GM19193 (cell line): ENCODE data around the gene PKHD1.

Experiments
- POLR2A ChIP-seq: IDR thresholded peaks from 4 replicates; pipeline ENCODE4 v1.6.1; 2011; ENCODE audit not compliant: insufficient read depth, insufficient read length; ENCODE audit errors: extremely low read depth

PKHD1 gene

DNA sequence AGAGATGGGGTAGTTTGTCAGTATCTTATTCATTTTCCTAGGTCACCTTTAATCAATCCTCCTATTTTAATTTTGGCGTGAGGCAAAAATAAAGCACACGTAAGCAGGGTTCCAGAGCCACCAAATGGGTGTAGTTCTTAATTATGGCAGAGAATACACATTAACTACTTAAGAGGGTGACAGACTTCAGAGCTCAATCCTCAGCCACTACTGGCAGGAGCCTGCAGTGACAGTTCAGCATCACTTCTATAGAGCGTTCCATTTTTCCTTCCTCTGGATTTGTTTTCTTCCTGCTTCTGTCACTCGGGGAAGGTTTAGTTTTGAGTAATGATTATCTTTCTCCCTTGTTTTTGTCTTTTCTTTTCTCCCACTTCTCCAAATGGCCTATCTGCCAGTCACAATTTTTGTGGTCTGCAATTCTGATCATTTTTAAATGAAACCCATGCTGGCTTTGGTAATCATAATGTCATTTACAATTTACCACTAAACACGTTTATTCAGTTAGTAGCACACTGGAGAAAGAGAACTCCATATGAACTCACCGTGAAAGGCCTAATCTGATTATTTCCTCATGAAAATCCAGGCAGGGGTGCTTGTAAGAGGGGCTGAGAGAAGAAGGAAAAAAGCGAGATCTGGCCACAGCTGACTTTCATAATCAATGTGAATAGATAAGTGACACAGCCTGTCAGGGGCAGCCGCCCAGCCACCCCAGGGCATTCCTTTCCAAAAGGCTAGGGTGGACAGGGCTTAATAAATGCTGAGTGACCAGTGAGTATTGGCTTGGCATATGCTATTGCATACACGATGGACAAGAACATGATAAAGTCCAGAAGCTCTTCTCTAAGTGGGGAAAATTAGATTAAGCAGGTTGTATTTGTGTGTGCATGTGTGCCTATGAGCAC, 412.1 kb downstream of the PKHD1 start:
- no peak for TF ChIP-seq POLR2A

GRCh38 chr6:51663525-51663924, 423.9 kb downstream of the PKHD1 start:
- TF ChIP-seq POLR2A: no peak

GRCh38 chr6:51660767-51661166, 426.6 kb downstream of the PKHD1 start:
- TF ChIP-seq POLR2A: no peak

DNA sequence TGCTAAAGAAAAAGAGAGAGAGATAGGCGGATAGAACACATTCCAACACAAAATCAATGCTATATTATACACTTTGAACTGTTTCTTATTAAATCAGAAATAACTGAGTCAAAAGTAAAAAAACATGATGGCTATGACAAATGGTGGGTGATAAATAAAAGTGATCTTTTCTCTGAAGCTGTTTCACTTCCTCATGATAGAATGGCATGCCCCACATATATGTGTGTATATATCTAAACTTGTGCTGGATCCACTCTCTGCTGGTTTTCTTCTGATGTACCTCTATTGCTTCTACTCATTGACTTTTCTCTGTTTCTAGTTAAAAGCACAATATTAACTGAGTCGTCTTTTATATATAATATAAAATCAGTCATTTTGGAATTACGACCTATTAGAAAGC, 429.9 kb downstream of the PKHD1 start:
- no peak for TF ChIP-seq POLR2A

GRCh38 chr6:51655517-51655916, 431.9 kb downstream of the PKHD1 start:
- no peak for TF ChIP-seq POLR2A

DNA sequence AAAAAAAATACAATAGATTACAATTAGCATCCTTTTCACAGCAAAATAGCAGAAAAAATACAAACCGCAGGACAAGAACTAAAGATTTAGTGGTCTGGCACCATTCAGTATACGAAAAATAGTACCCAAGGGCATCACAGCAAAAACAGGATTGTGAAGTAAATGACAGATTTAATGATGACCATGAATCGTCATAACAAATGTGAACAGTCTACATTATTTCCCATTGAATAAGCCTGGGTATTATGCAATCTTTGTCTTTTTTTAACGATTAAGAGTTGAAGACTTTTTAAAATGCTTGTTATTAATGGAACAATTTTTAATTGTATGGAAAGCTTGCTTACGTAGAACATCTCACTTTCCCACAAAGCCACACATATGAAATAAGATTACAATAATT, 432.8 kb downstream of the PKHD1 start:
- no peak for TF ChIP-seq POLR2A

DNA sequence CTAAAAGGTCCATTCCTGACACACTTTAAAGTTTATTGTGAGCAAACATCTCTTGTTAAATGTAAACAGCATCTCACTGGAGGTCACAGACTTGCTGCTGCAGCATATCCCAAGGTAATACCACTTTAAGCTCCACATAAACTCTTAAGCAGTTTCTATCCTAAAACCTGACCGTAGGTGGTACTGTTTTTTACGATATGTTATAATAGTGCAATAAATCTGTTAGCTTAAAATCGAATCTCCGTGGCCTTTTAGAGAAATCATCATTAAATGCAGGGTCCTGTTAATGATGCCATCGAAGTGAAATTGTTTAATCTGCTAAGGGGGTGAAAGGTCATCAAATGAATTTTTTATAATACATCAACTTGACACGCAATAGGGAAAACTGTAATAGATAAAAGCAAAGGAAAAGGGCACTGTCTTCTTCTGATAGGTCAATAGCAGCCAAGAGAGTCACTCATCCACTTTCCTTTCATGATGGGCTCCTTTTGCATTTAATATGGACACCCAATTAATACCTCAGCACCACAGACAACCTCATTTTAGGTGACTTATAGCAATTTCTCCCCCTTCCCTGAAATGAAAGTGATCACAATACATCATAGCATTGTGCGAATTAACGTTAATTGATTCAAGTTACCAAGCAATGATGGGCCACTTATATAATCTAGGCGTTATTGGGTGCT, 436.1 kb downstream of the PKHD1 start:
- no peak for TF ChIP-seq POLR2A

DNA sequence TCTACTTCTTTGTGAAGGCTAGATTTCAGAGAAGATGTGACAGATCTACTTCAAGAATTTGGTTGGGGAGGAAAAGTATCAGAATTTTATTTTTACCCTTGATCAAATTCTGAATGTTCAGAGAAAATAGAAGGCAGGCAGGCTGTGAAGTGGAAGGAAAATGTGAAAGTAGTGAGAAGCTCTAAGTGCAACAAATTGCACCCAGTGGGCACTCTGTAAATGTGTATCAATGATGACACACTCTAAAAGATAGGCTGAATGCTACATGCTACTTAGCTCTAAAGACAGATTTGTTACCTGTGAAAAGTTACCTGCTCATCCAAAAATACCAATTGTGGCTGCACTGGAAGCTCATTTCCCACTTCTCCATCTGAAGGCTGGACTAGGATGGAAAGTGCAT, 438.6 kb downstream of the PKHD1 start:
- TF ChIP-seq POLR2A: no peak

DNA sequence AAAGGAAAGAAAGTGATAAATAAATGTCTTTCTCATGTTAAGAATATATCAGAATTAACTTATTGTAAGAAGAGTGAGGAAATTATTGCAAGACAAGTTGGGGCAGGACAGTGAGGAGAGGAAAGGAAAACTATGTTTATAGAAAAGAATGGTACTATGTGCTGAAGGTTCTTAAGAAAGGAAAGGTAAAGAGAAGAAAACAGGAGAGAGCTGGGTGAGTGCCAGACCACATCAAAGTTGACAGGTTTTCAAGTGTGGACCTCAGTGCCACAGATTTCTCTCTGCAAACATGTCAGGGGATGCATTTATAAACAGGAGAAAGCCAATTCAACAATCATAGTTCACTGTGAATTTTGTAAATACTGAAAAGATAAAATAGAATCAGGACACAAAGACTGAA, 439.2 kb downstream of the PKHD1 start:
- no peak for TF ChIP-seq POLR2A

- no peak for TF ChIP-seq POLR2A
Observed at GRCh38 chr6:51644426-51644825, 443.0 kb downstream of the PKHD1 start.

GRCh38 chr6:51640021-51640420, 447.4 kb downstream of the PKHD1 start:
- TF ChIP-seq POLR2A: no peak

DNA sequence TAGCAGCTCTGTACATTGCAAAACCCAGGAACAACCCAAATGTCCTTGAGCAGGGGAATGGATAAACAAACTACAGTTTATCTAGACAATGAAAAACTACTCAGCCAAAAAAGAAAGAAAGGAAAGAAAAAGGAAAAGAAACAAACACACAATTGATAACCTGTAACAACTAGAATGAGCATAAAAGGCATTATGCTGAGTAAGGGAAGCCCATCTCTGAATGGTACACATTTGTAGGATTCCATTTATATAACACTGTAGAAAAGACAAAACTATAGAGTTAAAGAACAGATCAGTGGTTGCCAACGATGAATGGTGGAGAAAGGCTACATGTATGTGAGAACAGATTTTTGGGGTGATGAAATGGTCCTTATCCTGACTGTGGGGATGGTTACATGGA, 454.0 kb downstream of the PKHD1 start:
- no peak for TF ChIP-seq POLR2A

GRCh38 chr6:51630011-51630410, 457.4 kb downstream of the PKHD1 start:
- TF ChIP-seq POLR2A: no peak

DNA sequence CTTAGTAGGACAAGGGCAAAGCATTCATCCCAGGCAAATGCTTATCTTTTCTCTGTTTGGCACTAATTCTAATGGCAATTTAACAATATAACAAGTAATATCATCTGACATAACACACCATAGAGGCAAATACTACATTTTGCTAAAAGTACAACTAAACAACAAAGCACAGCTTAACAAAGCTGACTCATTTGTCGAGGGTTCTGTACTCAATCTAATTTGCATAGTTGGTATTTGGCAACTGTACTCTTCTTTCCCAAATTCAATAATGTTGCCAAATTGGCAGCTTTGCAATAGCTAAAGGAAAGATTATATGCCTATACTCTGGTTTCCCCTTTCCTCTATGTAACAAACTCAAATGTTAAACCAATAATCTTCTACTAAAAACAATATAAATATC, 461.0 kb downstream of the PKHD1 start:
- TF ChIP-seq POLR2A: no peak

DNA sequence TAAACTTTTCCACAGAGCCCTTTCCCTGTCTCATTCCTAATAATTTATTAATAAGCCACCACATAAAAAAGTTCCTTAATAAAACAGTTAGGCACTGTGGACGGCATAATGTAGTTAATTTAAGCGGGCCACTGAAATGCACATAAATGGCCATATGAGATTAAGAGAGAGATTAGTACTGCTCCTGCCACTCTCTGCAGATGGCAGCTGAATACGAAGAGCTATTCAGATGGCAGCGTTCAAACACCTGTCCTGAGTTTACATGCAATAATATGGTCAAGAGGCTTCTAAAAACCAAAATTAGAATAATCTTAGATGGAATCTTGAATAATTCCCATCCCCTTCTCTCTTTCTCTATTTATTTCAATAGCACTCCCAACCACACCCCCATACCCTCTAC, 461.8 kb downstream of the PKHD1 start:
- TF ChIP-seq POLR2A: no peak

DNA sequence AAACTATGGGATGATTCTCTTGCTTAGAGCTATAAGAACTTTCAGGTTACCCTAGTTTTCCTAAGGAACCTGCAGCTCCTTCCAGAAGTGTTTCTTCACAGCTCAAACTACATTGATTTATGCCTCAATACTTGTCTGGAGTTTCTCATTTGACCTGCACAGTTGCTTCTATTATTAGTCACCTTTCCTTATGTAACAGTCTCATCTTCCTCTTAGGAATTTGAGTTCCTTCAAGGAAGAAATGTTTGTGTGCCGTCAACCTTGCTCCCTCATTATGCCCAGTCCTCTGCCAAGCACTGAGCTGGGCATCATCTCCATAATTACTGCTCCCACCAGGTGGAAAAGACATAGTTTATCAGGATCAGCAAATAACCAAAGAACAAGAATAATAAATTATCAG, 466.4 kb downstream of the PKHD1 start:
- no peak for TF ChIP-seq POLR2A
